Tibial nerve (tissue), 4 donors: ENCODE results near the gene THSD4.

Source experiments
- CTCF ChIP-seq, 5 experiments: fragments of 200-600 bp in 3 of 5; fragments of 450-650 bp in 2 of 5; sonication (generic) in 3 of 5; IDR thresholded peaks; one replicate each; pipeline ENCODE4 v1.5.1; 2016 to 2019; ENCODE audit warnings: antibody characterized with exemption in 5 of 5, mild to moderate bottlenecking in 3 of 5, moderate library complexity in 2 of 5
- EP300 ChIP-seq, 2 donors: sonication (generic); formaldehyde crosslinking; IDR thresholded peaks; one replicate each; pipeline ENCODE4 v1.6.1; 2017; ENCODE audit warnings: antibody characterized with exemption in 2 of 2, mild to moderate bottlenecking in 1 of 2
- POLR2A ChIP-seq, 2 donors: fragments of 450-650 bp; IDR thresholded peaks; one replicate each; pipeline ENCODE4 v1.6.1; 2017; ENCODE audit warnings: antibody characterized with exemption in 2 of 2, mild to moderate bottlenecking in 2 of 2, moderate library complexity in 2 of 2

- TF ChIP-seq CTCF (IDR thresholded peaks at IDR 0.05), result no peak
- no peak for TF ChIP-seq POLR2A (IDR thresholded peaks at IDR 0.05)
- TF ChIP-seq EP300 (IDR thresholded peaks at IDR 0.05), result no peak
These were observed 7.8 kb upstream of the THSD4 start for GRCh38 chr15:71107501-71107815.
